Measurements from ENCODE around the gene NUBPL.

DNA sequence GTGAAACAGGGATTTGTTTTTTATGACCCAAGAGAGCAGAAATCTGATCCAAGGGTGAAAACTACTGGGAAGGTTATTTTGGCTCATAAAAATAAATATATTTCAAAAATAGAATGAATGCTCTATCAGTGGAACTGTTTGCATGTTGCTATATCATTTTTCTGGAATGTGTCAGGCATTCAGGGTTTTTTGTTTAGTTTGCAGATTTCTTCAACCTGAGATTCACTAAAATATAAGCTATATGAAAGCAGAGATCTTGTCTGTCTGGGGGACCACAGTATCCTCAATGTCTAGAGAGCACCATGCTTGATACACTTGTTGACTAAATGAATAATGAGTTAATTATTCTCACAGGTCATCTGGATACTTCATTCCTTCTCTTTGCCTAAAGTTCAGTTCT lies 165.1 kb downstream of the NUBPL start:
- TF ChIP-seq POLR2AphosphoS5 (IDR thresholded peaks at IDR 0.05; ENCODE audit: low read depth, low read length): no peak
- TF ChIP-seq, protein P1, sequence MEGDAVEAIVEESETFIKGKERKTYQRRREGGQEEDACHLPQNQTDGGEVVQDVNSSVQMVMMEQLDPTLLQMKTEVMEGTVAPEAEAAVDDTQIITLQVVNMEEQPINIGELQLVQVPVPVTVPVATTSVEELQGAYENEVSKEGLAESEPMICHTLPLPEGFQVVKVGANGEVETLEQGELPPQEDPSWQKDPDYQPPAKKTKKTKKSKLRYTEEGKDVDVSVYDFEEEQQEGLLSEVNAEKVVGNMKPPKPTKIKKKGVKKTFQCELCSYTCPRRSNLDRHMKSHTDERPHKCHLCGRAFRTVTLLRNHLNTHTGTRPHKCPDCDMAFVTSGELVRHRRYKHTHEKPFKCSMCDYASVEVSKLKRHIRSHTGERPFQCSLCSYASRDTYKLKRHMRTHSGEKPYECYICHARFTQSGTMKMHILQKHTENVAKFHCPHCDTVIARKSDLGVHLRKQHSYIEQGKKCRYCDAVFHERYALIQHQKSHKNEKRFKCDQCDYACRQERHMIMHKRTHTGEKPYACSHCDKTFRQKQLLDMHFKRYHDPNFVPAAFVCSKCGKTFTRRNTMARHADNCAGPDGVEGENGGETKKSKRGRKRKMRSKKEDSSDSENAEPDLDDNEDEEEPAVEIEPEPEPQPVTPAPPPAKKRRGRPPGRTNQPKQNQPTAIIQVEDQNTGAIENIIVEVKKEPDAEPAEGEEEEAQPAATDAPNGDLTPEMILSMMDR (IDR thresholded peaks at IDR 0.05): no peak
